Smooth muscle cell (in vitro differentiated cells): ENCODE measurements around the gene G6PC1. TPM values are rescaled to one million over a fixed set of nuclear protein-coding genes. Genes with fewer than 3 reads are reported as not detected.
"Not testable (repeated sequence)": the region's sequence is repeated elsewhere in the genome, so short reads cannot be mapped to it uniquely, and the experiment has no call there.

Source experiments
- DNase-seq: peaks from one replicate; lab custom pipeline; 2025; ENCODE audit not compliant: unreplicated experiment; lab: John Stamatoyannopoulos, UW
- H2AFZ ChIP-seq: fragments of 200-600 bp; sonication (generic); 2 replicates; pipeline ENCODE4 v1.6.0; 2016; ENCODE audit warnings: antibody characterized with exemption, low read depth, mild to moderate bottlenecking
- H3F3A ChIP-seq: fragments of 200-600 bp; sonication (generic); 2 replicates; pipeline ENCODE4 v1.6.0; 2017; ENCODE audit warnings: antibody characterized with exemption, low read depth
- H3K27ac ChIP-seq: fragments of 200-600 bp; sonication (generic); 2 replicates; pipeline ENCODE4 v1.5.1; 2016; ENCODE audit warnings: low read depth, mild to moderate bottlenecking
- H3K27me3 ChIP-seq: fragments of 200-600 bp; sonication (generic); 2 replicates; pipeline ENCODE4 v1.6.1; 2016; ENCODE audit warnings: low read depth, mild to moderate bottlenecking
- H3K36me3 ChIP-seq: fragments of 200-600 bp; sonication (generic); 2 replicates; pipeline ENCODE4 v1.5.1; 2016; ENCODE audit warnings: low read depth
- H3K4me1 ChIP-seq: fragments of 200-600 bp; sonication (generic); 2 replicates; pipeline ENCODE4 v1.5.1; 2016; ENCODE audit warnings: low read depth
- H3K4me2 ChIP-seq: fragments of 200-600 bp; sonication (generic); 2 replicates; pipeline ENCODE4 v1.6.0; 2016; ENCODE audit warnings: mild to moderate bottlenecking
- H3K4me3 ChIP-seq: fragments of 200-600 bp; sonication (generic); 2 replicates; pipeline ENCODE4 v1.5.1; 2016; ENCODE audit warnings: mild to moderate bottlenecking
- H3K79me2 ChIP-seq: fragments of 200-600 bp; sonication (generic); 2 replicates; pipeline ENCODE4 v1.6.0; 2016; ENCODE audit warnings: low read depth, mild to moderate bottlenecking
- H3K9ac ChIP-seq: fragments of 200-600 bp; sonication (generic); 2 replicates; pipeline ENCODE4 v1.6.0; 2016; ENCODE audit warnings: low read depth
- H3K9me3 ChIP-seq: fragments of 200-600 bp; sonication (generic); replicated peaks from 2 replicates; pipeline ENCODE4 v1.5.1; 2016; ENCODE audit warnings: low read depth
- H4K20me1 ChIP-seq: fragments of 200-600 bp; sonication (generic); 2 replicates; pipeline ENCODE4 v1.6.0; 2016; ENCODE audit warnings: low read depth
- CTCF ChIP-seq: fragments of 200-600 bp; sonication (generic); IDR thresholded peaks from 2 replicates; pipeline ENCODE4 v1.5.1; 2017; ENCODE audit warnings: borderline replicate concordance, mild to moderate bottlenecking, antibody characterized with exemption; ENCODE audit not compliant: insufficient read depth, poor library complexity, severe bottlenecking
- WGBS: methylation state at CpG from one replicate; pipeline ENCODE4 v1.1.7; 2016; ENCODE audit warnings: low lambda C conversion rate; 5-methylcytosine and 5-hydroxymethylcytosine counted together
- polyA plus RNA-seq: library from polyadenylated mRNA; unstranded; fragments of >200 nt; fragmentation: Nextera tagmentation; extraction: Ambion mirVana; gene quantifications from 2 replicates; pipeline ENCODE4 v1.2.1, GENCODE V29; 2016
- total RNA-seq: library from RNA; depleted of rRNA; stranded (reverse); fragments of >200 nt; gene quantifications from 2 replicates; pipeline ENCODE4 v1.2.3, GENCODE V29; 2014

The G6PC1 gene
- total and polyA plus RNA-seq, 2 experiments from 2014 or later, result not detected

DNA sequence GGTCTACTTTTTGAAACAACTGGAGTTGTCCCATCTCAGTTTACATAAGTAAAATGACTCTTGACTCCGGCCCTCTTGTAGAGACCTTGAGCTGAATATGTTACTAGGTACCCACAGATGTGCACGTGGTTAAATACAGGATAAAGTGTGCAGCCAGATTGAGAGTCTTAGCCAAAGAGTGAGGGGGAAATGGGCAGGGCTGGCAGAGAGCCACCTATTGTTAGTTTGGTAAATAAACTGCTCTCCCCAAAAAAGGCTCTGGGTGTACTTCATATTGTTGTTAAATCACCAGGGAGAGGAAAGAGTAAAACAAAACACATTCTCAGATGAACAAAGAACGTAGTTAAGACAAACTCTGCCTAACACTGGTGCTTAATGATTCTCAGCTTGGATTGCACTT, 20.3 kb downstream of the G6PC1 start:
- no peaks in the 10 kb centered on the region for H3K4me1 ChIP-seq
- peaks cover 6% of the 10 kb centered on the region for H3K27me3 ChIP-seq
- WGBS, result 78% methylated on average over 3 of the region's 3 CpGs
- no peaks in the 10 kb centered on the region for H3K9me3 ChIP-seq
- H2AFZ ChIP-seq, result no peak overlapping the region
- H4K20me1 ChIP-seq, result no peaks in the 10 kb centered on the region
- no peaks in the 10 kb centered on the region for H3K36me3 ChIP-seq
- H3F3A ChIP-seq, result no peaks in the 10 kb centered on the region
- no peaks in the 10 kb centered on the region for H3K79me2 ChIP-seq
- H3K27ac ChIP-seq, result no peak overlapping the region
- no peak overlapping the region for H3K4me3 ChIP-seq
- no peak overlapping the region for H3K4me2 ChIP-seq
- TF ChIP-seq CTCF, result no peak
- no peak for DNase-seq
- H3K9ac ChIP-seq, result no peak overlapping the region

DNA sequence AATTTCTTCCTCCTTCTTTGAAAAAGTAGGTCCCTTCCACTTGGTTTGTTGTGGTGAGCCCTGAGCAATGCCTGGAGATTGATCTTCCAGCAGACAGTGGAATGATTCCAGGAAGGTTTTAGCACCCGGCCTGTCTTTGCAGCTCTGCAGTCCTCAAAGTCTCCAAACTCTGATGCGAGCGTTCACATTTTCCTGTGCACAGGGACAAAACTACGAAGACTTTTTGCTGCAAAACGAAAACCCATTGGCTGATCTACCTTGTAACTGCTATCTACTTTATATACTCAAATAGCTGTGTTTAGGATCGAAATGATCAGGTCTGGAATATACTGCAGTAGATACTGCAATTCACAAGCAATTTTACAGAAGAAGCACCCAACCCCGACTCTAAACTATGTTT, 21.7 kb downstream of the G6PC1 start:
- 91% methylated on average over 7 of the region's 7 CpGs for WGBS
- DNase-seq, result no peak
- Histone ChIP-seq H2AFZ (no peak overlapping the region), H3K36me3 (no peaks in the 10 kb centered on the region), H3K27me3 (peaks cover 6% of the 10 kb centered on the region), H3K79me2 (no peaks in the 10 kb centered on the region), H3K9ac (no peak overlapping the region), H3K4me2 (no peak overlapping the region), H3F3A (no peaks in the 10 kb centered on the region), H3K4me1 (no peaks in the 10 kb centered on the region), H3K27ac (no peak overlapping the region), H4K20me1 (no peaks in the 10 kb centered on the region), H3K9me3 (no peaks in the 10 kb centered on the region), H3K4me3 (no peak overlapping the region)
- TF ChIP-seq CTCF, result no peak

DNA sequence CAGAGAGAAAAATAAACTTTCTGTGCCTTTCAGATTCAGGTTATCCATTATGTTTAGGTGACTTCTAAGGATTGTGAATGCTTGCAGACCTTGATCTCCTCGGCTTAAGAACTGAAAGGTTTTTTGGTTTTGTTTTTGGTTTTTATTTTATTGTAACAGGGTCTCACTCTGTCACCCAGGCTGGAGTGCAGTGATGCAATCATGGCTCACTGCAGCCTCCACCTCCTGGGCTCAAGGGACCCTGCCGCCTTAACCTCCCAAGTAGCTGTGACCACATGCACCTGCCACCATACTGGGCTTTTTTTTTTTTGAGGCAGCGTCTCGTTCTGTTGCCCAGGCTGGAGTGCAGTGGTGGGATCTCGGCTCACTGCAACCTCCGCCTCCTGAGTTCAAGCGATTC, 22.9 kb downstream of the G6PC1 start:
- H3K4me3 ChIP-seq, H2AFZ ChIP-seq, H4K20me1 ChIP-seq, H3F3A ChIP-seq, H3K9ac ChIP-seq, H3K27ac ChIP-seq, H3K4me2 ChIP-seq, H3K79me2 ChIP-seq, H3K27me3 ChIP-seq, H3K9me3 ChIP-seq, H3K36me3 ChIP-seq, DNase-seq, H3K4me1 ChIP-seq: not testable (repeated sequence)
- 93% methylated on average over 7 of the region's 7 CpGs for WGBS

DNA sequence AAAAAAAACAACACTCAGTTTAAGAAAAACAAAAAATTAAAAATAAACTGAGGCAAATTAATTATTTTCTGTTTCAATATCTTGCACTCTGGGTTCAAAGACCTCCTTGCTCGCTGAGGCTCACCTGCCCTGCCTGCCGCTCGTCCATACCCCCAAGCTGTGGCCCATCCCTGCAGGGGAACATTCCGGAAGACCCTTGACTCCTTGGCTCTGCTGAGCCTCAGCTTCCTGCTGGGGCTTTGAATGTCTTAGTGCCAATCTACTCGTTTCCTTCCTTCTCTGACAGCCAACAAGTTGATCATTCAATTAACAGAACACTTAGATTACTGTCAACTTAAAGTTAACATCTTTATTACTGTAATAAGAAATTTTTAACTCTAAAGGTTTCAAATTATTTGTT, 24.3 kb downstream of the G6PC1 start:
- TF ChIP-seq CTCF, result no peak
- WGBS, result 64% methylated on average over 5 of the region's 5 CpGs
- no peaks in the 10 kb centered on the region for H3K36me3 ChIP-seq
- no peaks in the 10 kb centered on the region for H3K79me2 ChIP-seq
- no peak overlapping the region for H2AFZ ChIP-seq
- DNase-seq, result no peak
- no peaks in the 10 kb centered on the region for H3F3A ChIP-seq
- H4K20me1 ChIP-seq, result no peaks in the 10 kb centered on the region
- no peaks in the 10 kb centered on the region for H3K4me1 ChIP-seq
- H3K27me3 ChIP-seq, result peaks cover 6% of the 10 kb centered on the region
- H3K9me3 ChIP-seq, result no peaks in the 10 kb centered on the region
- H3K9ac ChIP-seq, result no peak overlapping the region
- H3K4me2 ChIP-seq, result no peak overlapping the region
- no peak overlapping the region for H3K27ac ChIP-seq
- H3K4me3 ChIP-seq, result no peak overlapping the region
